Measurements from ENCODE around the gene NLGN3.

NLGN3 gene

GRCh38 chrX:71217298-71217697, 72.7 kb downstream of the NLGN3 start:
- no peak for FAIRE-seq
